BLaER1 (cell line): ENCODE data around the gene VPS13D.

ENCODE experiments used
- H3K27ac ChIP-seq: shearing (Covaris generic); formaldehyde crosslinking; 2 replicates; pipeline ENCODE4 v1.8.1; 2022
- H3K27me3 ChIP-seq: shearing (Covaris generic); formaldehyde crosslinking; 2 replicates; pipeline ENCODE4 v1.8.1; 2022
- H3K36me3 ChIP-seq: shearing (Covaris generic); formaldehyde crosslinking; 2 replicates; pipeline ENCODE4 v1.8.1; 2022
- H3K4me1 ChIP-seq: shearing (Covaris generic); formaldehyde crosslinking; 2 replicates; pipeline ENCODE4 v1.8.1; 2022
- H3K4me2 ChIP-seq: shearing (Covaris generic); formaldehyde crosslinking; 2 replicates; pipeline ENCODE4 v1.8.1; 2022
- H3K4me3 ChIP-seq: shearing (Covaris generic); formaldehyde crosslinking; 2 replicates; pipeline ENCODE4 v1.8.1; 2022
- H3K9ac ChIP-seq: shearing (Covaris generic); formaldehyde crosslinking; 2 replicates; pipeline ENCODE4 v1.8.1; 2022
- H3K9me3 ChIP-seq: shearing (Covaris generic); formaldehyde crosslinking; 2 replicates; pipeline ENCODE4 v1.8.1; 2022
- H4K20me1 ChIP-seq: shearing (Covaris generic); formaldehyde crosslinking; 2 replicates; pipeline ENCODE4 v1.8.1; 2022
- Cebpa-rat ChIP-seq: shearing (Covaris generic); IDR thresholded peaks from 2 replicates; pipeline ENCODE4 v1.8.1; 2022

Gene VPS13D

DNA sequence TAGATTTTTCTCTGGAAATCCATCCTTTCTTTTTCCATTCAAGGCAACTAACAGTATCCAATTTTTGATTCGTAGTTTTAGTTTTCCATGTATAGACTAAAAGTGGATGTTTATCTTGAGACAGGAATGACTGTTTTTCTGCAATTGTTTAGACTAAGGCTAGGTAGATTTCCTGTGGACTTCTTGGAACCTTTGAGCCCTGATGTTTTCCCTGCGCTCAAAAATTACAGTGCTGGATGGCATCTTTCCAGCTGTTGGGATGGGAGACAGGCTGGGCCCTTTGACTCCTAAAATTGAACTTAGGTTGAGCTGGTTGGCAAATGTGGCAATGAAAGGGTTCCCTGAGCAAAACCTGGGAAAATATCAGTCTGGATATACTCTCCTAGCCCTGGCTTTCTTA is 207.8 kb downstream of the VPS13D start:
- no peak overlapping the region for H3K27ac ChIP-seq
- no peak overlapping the region for H3K9ac ChIP-seq
- H3K4me1 ChIP-seq = peaks cover 79% of the 10 kb centered on the region
- no peaks in the 10 kb centered on the region for H3K27me3 ChIP-seq
- H4K20me1 ChIP-seq = no peaks in the 10 kb centered on the region
- H3K36me3 ChIP-seq = peaks cover 23% of the 10 kb centered on the region
- no peaks in the 10 kb centered on the region for H3K9me3 ChIP-seq
- no peak for TF ChIP-seq Cebpa-rat
- H3K4me3 ChIP-seq = no peak overlapping the region
- peak overlapping the region; percentile 76 for H3K4me2 ChIP-seq

DNA sequence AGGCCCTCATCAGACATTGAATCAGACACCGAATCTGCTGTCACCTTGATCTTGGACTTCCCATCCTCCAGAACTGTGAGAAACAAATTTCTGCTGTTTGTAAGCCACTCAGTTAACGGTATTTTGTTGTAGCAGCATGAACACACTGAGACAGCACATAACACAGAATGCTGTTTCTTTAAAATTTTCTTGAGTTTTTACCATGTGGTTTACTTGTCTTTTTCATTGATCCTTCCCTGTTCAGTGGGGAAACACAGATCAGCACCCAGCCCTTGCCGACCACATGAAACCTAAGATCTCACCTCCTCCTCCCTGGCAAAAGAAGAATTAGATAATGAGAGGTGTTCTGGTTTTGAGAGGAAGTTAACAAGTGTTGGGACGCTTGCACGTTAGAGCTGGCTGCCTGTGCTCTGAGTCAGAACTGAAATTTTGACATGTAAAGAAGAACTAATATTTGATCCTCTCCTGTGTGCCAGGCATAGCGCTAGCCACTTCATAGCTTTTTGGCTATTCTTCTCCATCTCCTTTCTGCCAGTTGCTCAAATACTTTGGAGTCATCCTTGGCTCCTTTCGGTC is 208.6 kb downstream of the VPS13D start:
- H3K4me2 ChIP-seq = peak overlapping the region; percentile 76
- H3K9ac ChIP-seq = peak overlapping the region; percentile 27; the same call in 1 of the 2 replicates
- peaks cover 71% of the 10 kb centered on the region for H3K4me1 ChIP-seq
- peak overlapping the region; percentile 28; the same call in 1 of the 2 replicates for H3K27ac ChIP-seq
- peaks cover 25% of the 10 kb centered on the region for H3K36me3 ChIP-seq
- H3K27me3 ChIP-seq = no peaks in the 10 kb centered on the region
- H3K9me3 ChIP-seq = no peaks in the 10 kb centered on the region
- no peaks in the 10 kb centered on the region for H4K20me1 ChIP-seq
- no peak overlapping the region for H3K4me3 ChIP-seq
- no peak for TF ChIP-seq Cebpa-rat

DNA sequence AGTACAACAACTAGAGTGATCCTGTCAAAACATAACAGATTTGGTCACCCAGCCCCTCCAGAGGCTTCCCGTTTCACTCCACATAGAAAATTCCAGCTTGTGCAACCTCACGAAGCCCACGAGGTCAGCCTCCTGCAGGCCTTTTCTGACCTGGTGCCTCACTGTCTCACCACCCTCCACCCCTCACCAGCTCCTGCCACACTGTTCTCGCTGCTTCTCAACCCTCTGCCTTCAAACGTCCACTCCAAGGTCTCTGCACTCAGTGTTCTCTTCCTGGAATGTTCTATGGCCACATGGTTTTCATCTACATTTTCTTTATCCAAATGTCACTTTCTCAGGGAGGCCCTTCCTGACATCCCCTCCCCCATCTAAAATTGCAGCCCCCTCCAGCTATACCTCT is 209.2 kb downstream of the VPS13D start:
- Histone ChIP-seq H3K4me1 (peaks cover 64% of the 10 kb centered on the region), H4K20me1 (no peaks in the 10 kb centered on the region), H3K9me3 (no peaks in the 10 kb centered on the region; the same call in 1 of the 2 replicates), H3K9ac (no peak overlapping the region; the same call in 1 of the 2 replicates), H3K4me3 (no peak overlapping the region), H3K36me3 (peaks cover 25% of the 10 kb centered on the region), H3K27me3 (no peaks in the 10 kb centered on the region), H3K4me2 (peak overlapping the region; percentile 76), H3K27ac (peak overlapping the region; percentile 28; the same call in 1 of the 2 replicates)
- TF ChIP-seq Cebpa-rat = no peak

DNA sequence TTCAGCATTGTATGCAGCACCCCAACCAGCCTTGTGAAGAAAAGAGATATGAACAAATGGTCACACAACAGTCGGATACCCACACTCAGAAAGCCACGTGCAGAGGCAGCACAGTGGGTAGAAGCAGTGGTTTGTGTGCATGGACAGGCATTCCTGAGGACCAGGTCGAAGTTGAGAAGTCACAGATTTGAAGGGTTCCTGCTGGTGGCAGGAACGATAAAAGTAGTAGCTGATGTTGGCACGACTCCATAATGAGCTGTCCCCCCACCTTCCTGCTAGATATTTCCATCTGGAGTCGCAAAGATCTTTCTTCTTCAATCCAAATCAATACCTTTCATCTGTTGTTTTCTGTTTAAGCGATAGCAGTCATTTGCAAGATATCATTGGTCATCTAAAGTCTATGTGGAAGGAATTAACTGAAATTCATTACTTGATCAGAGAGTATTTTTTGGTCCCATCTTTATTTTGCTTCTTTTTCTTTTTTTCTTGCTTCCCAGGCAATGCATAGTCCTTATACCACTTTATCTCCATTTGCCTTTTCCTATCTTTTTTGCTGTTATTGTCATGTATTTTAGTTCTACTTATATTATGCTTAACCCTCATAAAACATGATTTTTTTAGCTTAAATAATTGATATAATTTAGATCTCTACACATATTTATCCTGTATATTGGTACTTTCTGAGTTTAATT is 211.7 kb downstream of the VPS13D start:
- Histone ChIP-seq H3K4me3 (no peak overlapping the region), H3K27me3 (no peaks in the 10 kb centered on the region), H3K9ac (no peak overlapping the region), H3K4me1 (peaks cover 39% of the 10 kb centered on the region), H3K9me3 (no peaks in the 10 kb centered on the region; the same call in 1 of the 2 replicates), H4K20me1 (no peaks in the 10 kb centered on the region), H3K36me3 (peaks cover 38% of the 10 kb centered on the region), H3K4me2 (no peak overlapping the region), H3K27ac (no peak overlapping the region)
- TF ChIP-seq Cebpa-rat = no peak

DNA sequence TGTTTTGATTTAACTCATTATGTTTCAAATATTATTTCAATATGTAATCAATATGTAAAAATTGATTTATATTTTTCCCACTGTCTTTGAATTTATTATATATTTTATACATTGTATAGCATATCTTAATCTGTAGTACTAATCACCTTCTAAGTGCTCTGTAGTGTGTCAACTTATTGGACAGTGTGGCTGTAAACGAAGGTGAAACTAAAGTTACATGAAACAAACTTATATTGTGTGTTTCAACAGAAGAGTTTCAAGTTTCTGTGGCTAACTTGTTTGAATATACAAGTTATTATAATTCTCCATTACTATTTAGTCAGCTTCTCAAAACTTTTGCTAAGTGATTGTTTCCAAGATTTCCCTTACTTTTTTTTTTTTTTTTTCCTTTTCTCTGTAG is 212.4 kb downstream of the VPS13D start:
- no peak for TF ChIP-seq Cebpa-rat
- Histone ChIP-seq H3K27me3 (no peaks in the 10 kb centered on the region), H4K20me1 (no peaks in the 10 kb centered on the region), H3K4me3 (no peak overlapping the region), H3K4me2 (no peak overlapping the region), H3K4me1 (peaks cover 33% of the 10 kb centered on the region), H3K36me3 (peaks cover 41% of the 10 kb centered on the region), H3K9me3 (no peaks in the 10 kb centered on the region; the same call in 1 of the 2 replicates), H3K9ac (no peak overlapping the region), H3K27ac (no peak overlapping the region)

DNA sequence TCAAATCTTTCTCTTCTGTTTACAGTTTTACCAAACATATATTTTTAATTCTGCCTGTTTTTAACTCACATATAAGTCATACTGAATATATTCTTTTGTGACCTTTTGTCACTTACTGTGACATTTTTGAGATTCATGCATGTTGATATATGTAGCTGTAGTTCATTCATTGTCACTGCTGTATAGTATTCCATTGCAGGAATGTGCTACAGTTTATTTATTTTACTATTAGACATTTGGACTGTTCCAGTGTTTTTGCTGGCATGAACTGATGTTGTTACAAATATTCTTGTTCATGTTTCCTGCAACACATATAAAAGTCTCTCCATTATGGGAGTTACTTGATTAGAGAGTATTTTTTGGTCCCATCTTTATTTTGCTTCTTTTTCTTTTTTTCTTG is 213.3 kb downstream of the VPS13D start:
- Histone ChIP-seq H3K36me3 (peaks cover 35% of the 10 kb centered on the region), H3K27me3 (no peaks in the 10 kb centered on the region), H4K20me1 (no peaks in the 10 kb centered on the region), H3K9me3 (no peaks in the 10 kb centered on the region; the same call in 1 of the 2 replicates), H3K27ac (no peak overlapping the region), H3K4me2 (no peak overlapping the region), H3K9ac (no peak overlapping the region), H3K4me1 (peaks cover 29% of the 10 kb centered on the region), H3K4me3 (no peak overlapping the region)
- no peak for TF ChIP-seq Cebpa-rat

DNA sequence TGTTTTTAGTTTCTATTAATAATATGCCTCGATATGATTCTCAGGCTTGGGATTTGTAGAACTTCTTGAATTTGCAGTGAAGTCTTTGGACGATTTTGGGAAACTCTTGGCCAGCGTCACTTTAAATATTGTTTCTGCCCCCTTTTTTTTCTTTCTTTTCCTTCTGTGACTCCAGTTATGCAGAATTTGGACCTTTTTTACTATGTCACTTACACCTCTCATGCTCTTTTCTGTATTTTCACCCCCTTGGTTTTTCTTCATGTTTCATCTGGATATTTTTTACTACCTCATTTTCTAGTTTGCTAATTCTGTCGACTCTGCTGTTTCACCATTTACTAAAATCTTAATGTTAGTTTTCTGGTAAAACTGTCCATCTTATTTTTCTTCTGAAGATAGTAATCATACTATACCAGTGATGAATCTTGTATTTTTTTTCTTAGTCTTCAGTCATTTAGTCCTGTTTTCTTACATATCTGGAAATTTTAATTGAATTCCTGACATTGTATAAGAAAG is 214.6 kb downstream of the VPS13D start:
- Histone ChIP-seq H3K4me3 (no peak overlapping the region), H3K9me3 (no peaks in the 10 kb centered on the region; the same call in 1 of the 2 replicates), H3K9ac (no peak overlapping the region), H3K4me2 (no peak overlapping the region), H3K27me3 (no peaks in the 10 kb centered on the region), H4K20me1 (no peaks in the 10 kb centered on the region), H3K4me1 (peaks cover 29% of the 10 kb centered on the region), H3K27ac (no peak overlapping the region), H3K36me3 (peaks cover 34% of the 10 kb centered on the region)
- TF ChIP-seq Cebpa-rat = no peak

DNA sequence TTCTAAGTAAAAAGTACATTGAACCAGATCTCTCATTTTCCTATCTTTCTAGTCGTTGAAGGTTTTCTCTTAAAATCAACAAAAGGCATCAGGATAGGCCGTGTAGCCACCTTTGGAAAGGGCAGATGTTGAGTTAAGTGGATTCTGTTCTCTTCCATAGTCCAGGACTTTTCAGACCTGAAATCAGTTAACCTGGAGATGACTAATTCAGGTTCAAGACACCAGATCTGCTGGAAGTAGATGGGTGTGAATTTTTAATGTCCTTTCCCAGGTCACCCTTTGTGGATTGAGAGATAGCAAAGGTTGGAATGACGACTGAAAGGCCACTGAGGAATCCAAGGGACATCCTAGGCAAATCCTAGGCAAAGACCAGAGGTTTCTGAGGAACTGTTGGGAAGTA is 215.4 kb downstream of the VPS13D start:
- Histone ChIP-seq H3K27ac (no peak overlapping the region), H4K20me1 (no peaks in the 10 kb centered on the region), H3K36me3 (peaks cover 38% of the 10 kb centered on the region), H3K9me3 (no peaks in the 10 kb centered on the region; the same call in 1 of the 2 replicates), H3K9ac (no peak overlapping the region), H3K4me2 (no peak overlapping the region), H3K4me1 (peaks cover 29% of the 10 kb centered on the region), H3K27me3 (no peaks in the 10 kb centered on the region), H3K4me3 (no peak overlapping the region)
- no peak for TF ChIP-seq Cebpa-rat

DNA sequence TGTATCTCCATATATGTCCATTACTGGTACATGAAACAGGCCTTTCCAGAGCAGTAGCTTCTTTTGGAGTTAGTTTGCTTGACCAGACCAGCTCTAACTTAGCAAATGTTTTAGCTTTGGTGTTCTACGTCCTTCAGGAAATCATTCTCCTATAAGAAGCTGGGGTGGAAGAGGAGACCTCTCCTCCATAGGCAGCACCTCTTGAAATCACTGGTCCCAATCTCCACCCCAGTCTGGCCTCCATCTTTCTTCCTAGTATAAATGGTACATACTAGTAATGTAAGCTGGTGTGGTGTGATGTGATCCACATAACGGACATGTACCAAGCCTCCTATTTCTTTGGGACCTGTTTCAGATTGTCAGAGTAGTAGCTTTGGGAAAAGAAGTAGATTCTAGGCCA is 216.8 kb downstream of the VPS13D start:
- no peak overlapping the region for H3K27ac ChIP-seq
- H3K9ac ChIP-seq = no peak overlapping the region
- no peak for TF ChIP-seq Cebpa-rat
- H3K27me3 ChIP-seq = no peaks in the 10 kb centered on the region
- no peaks in the 10 kb centered on the region; the same call in 1 of the 2 replicates for H3K9me3 ChIP-seq
- H3K4me2 ChIP-seq = no peak overlapping the region
- H3K36me3 ChIP-seq = peaks cover 38% of the 10 kb centered on the region; the same call in 1 of the 2 replicates
- no peak overlapping the region for H3K4me3 ChIP-seq
- no peaks in the 10 kb centered on the region for H4K20me1 ChIP-seq
- H3K4me1 ChIP-seq = peaks cover 40% of the 10 kb centered on the region

DNA sequence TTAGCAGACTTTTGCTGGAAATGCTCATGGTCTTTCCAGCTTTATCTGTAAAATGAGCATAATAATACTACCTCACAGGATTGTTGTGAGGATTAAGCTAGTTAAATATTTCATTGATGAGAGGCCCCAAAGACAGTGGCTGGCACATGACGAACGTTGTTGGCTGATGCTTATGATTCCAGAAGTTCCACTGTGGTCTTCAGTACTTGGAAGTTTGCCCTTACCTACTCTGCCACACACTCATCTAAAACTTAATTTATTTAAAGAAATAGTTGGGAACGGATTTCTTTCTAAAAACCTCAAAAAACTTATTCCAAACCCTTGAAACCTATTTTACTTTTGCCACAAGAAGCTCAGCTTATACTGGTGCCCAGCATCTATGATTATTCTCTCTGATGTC is 217.5 kb downstream of the VPS13D start:
- H4K20me1 ChIP-seq = no peaks in the 10 kb centered on the region
- H3K27me3 ChIP-seq = no peaks in the 10 kb centered on the region
- no peak overlapping the region for H3K4me3 ChIP-seq
- H3K9me3 ChIP-seq = no peaks in the 10 kb centered on the region; the same call in 1 of the 2 replicates
- peaks cover 43% of the 10 kb centered on the region; the same call in 1 of the 2 replicates for H3K36me3 ChIP-seq
- H3K9ac ChIP-seq = no peak overlapping the region
- H3K4me1 ChIP-seq = peaks cover 47% of the 10 kb centered on the region
- no peak overlapping the region for H3K27ac ChIP-seq
- no peak overlapping the region for H3K4me2 ChIP-seq
- TF ChIP-seq Cebpa-rat = no peak
